SK-N-SH (cell line): ENCODE results near the gene B4GALNT1. TPM values are rescaled to one million over a fixed set of nuclear protein-coding genes. Genes with fewer than 3 reads are reported as not detected.

ENCODE experiments used
- CTCF ChIA-PET: fragments of 300-600, 350-600 bp; formaldehyde crosslinking; extraction: SDS; loops from one replicate; lab custom pipeline; 2021; lab: Yijun Ruan, JAX
- POLR2A ChIA-PET: fragments of 350-600 bp; sonication (Branson Sonifier 250); formaldehyde crosslinking; extraction: SDS; loops from one replicate; lab custom pipeline; 2020; ENCODE audit warnings: antibody characterized with exemption, inconsistent platforms; lab: Yijun Ruan, JAX
- DNase-seq: peaks from one replicate; pipeline ENCODE4 v3.0.0; 2012
- H2AFZ ChIP-seq: fragments of 200-600 bp; sonication (generic); 2 replicates; pipeline ENCODE4 v1.8.1; 2016; ENCODE audit warnings: antibody characterized with exemption, mild to moderate bottlenecking, low read depth
- H3F3A ChIP-seq: fragments of 200-600 bp; sonication (generic); replicated peaks from 2 replicates; pipeline ENCODE3; 2016; ENCODE audit warnings: antibody characterized with exemption, mild to moderate bottlenecking; ENCODE audit not compliant: insufficient read depth
- H3K27ac ChIP-seq, 2 experiments: fragments of 200-500 bp in 1 of 2; fragments of 200-600 bp in 1 of 2; sonication (Bioruptor generic) in 1 of 2; sonication (generic), shearing (Covaris generic) in 1 of 2; 2 replicates each; pipeline versions ENCODE4 v1.5.1 to v1.6.1; 2014 to 2016; ENCODE audit warnings: low read depth in 2 of 2, inconsistent platforms in 1 of 2, low read length in 1 of 2, mild to moderate bottlenecking in 1 of 2, mixed read lengths in 1 of 2
- H3K27me3 ChIP-seq: fragments of 200-600 bp; sonication (generic), shearing (Covaris generic); 2 replicates; pipeline ENCODE4 v1.6.1; 2016; ENCODE audit warnings: mixed run types; ENCODE audit not compliant: insufficient read depth
- H3K36me3 ChIP-seq, 2 experiments: fragments of 200-500 bp in 1 of 2; fragments of 200-600 bp in 1 of 2; sonication (Bioruptor generic) in 1 of 2; sonication (generic) in 1 of 2; replicated peaks in 1 of 2; 2 replicates each; pipeline versions ENCODE3 to v1.5.1; 2014 to 2016; ENCODE audit warnings: low read length in 1 of 2, mild to moderate bottlenecking in 1 of 2; ENCODE audit not compliant: insufficient read depth in 2 of 2, control insufficient read depth in 1 of 2
- H3K4me1 ChIP-seq, 2 experiments: fragments of 200-500 bp in 1 of 2; fragments of 200-600 bp in 1 of 2; sonication (Bioruptor generic) in 1 of 2; sonication (generic), shearing (Covaris generic) in 1 of 2; 2 replicates each; pipeline versions ENCODE4 v1.5.1 to v1.6.1; 2014 to 2016; ENCODE audit warnings: low read depth in 1 of 2, low read length in 1 of 2, mixed run types in 1 of 2; ENCODE audit not compliant: insufficient read depth in 2 of 2, control insufficient read depth in 1 of 2
- H3K4me2 ChIP-seq: fragments of 200-600 bp; sonication (generic), shearing (Covaris generic); 2 replicates; pipeline ENCODE4 v1.6.1; 2017; ENCODE audit warnings: mixed run types
- H3K4me3 ChIP-seq, 2 experiments: fragments of 200-500 bp in 1 of 2; fragments of 200-600 bp in 1 of 2; sonication (Bioruptor generic) in 1 of 2; sonication (generic), shearing (Covaris generic) in 1 of 2; 2 replicates each; pipeline versions ENCODE4 v1.5.1 to v1.8.1; 2014 to 2016; ENCODE audit warnings: low read depth in 2 of 2, inconsistent platforms in 1 of 2, low read length in 1 of 2, mild to moderate bottlenecking in 1 of 2, mixed read lengths in 1 of 2, moderate library complexity in 1 of 2
- H3K79me2 ChIP-seq: fragments of 200-600 bp; sonication (generic); 2 replicates; pipeline ENCODE4 v1.8.1; 2017; ENCODE audit warnings: mild to moderate bottlenecking; ENCODE audit not compliant: insufficient read depth
- H3K9ac ChIP-seq: fragments of 200-600 bp; sonication (generic); 2 replicates; pipeline ENCODE4 v1.6.1; 2017; ENCODE audit warnings: mixed run types
- H3K9me2 ChIP-seq: fragments of 200-600 bp; sonication (generic); 2 replicates; pipeline ENCODE4 v1.6.1; 2017; ENCODE audit warnings: mixed run types
- H3K9me3 ChIP-seq: fragments of 200-600 bp; sonication (generic); 2 replicates; pipeline ENCODE4 v1.6.1; 2017; ENCODE audit warnings: mixed run types, mild to moderate bottlenecking, moderate library complexity
- H4K20me1 ChIP-seq: fragments of 200-600 bp; sonication (generic); 2 replicates; pipeline ENCODE4 v1.6.1; 2017; ENCODE audit warnings: mild to moderate bottlenecking, mixed run types; ENCODE audit not compliant: insufficient read depth
- ELF1 ChIP-seq: IDR thresholded peaks from 2 replicates; pipeline ENCODE4 v1.4.0; 2012
- NFIC ChIP-seq: IDR thresholded peaks from 2 replicates; pipeline ENCODE4 v1.4.0; 2012; ENCODE audit warnings: borderline replicate concordance
- RAD21 ChIP-seq: IDR thresholded peaks from 2 replicates; pipeline ENCODE4 v1.6.1; 2012; ENCODE audit warnings: mild to moderate bottlenecking, low read length
- TCF12 ChIP-seq: IDR thresholded peaks from 2 replicates; pipeline ENCODE4 v1.4.0; 2012
- TEAD4 ChIP-seq: IDR thresholded peaks from 2 replicates; pipeline ENCODE4 v1.4.0; 2012; ENCODE audit warnings: mild to moderate bottlenecking, borderline replicate concordance; ENCODE audit not compliant: insufficient read depth
- WGBS: methylation state at CpG from one replicate; pipeline ENCODE4 v1.1.6; 2017; ENCODE audit warnings: low lambda C conversion rate; 5-methylcytosine and 5-hydroxymethylcytosine counted together
- polyA plus RNA-seq, 3 experiments: library from polyadenylated mRNA; depleted of rRNA; stranded (reverse); fragments of >200 nt; gene quantifications; 2 replicates each; pipeline ENCODE4 v1.2.3, GENCODE V29; 2012
- TF ChIP-seq, protein P1 (sequence below): fragments of 150-350 bp; IDR thresholded peaks from 2 replicates; pipeline ENCODE4 v1.6.1; 2017; ENCODE audit warnings: antibody characterized with exemption, low read length, low read depth, borderline replicate concordance
- TF ChIP-seq, protein P2 (sequence below): fragments of 200-600 bp; sonication (generic); IDR thresholded peaks from 2 replicates; pipeline ENCODE4 v1.6.1; 2017; ENCODE audit warnings: antibody characterized with exemption, mild to moderate bottlenecking, moderate library complexity
- TF ChIP-seq, protein P3 (sequence below): IDR thresholded peaks from 2 replicates; pipeline ENCODE4 v1.4.0; 2012; ENCODE audit warnings: low read depth, borderline replicate concordance

The B4GALNT1 gene
- polyA plus RNA-seq, 1 of the 3 experiments (the other 2 are of a cell fraction): 5.3 TPM

- H3K79me2 ChIP-seq: no peaks in the 10 kb centered on the region
- POLR2A ChIA-PET: interaction anchor here (0.9 to 1.0 kb wide), 2 partner anchors 20 to 41 kb away, joined by 3 to 5 read pairs; no protein-coding TSS in a partner anchor
- H3K9me2 ChIP-seq: no peaks in the 10 kb centered on the region
- H3K4me1 ChIP-seq: peaks cover 0 to 7% of the 10 kb centered on the region in 2 experiments; a peak in 1 of 4 replicates
- TF ChIP-seq, protein P1, sequence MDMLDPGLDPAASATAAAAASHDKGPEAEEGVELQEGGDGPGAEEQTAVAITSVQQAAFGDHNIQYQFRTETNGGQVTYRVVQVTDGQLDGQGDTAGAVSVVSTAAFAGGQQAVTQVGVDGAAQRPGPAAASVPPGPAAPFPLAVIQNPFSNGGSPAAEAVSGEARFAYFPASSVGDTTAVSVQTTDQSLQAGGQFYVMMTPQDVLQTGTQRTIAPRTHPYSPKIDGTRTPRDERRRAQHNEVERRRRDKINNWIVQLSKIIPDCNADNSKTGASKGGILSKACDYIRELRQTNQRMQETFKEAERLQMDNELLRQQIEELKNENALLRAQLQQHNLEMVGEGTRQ: no peak
- TF ChIP-seq NFIC (no peak), RAD21 (no peak), TEAD4 (no peak), ELF1 (no peak), TCF12 (no peak)
- TF ChIP-seq, protein P2, sequence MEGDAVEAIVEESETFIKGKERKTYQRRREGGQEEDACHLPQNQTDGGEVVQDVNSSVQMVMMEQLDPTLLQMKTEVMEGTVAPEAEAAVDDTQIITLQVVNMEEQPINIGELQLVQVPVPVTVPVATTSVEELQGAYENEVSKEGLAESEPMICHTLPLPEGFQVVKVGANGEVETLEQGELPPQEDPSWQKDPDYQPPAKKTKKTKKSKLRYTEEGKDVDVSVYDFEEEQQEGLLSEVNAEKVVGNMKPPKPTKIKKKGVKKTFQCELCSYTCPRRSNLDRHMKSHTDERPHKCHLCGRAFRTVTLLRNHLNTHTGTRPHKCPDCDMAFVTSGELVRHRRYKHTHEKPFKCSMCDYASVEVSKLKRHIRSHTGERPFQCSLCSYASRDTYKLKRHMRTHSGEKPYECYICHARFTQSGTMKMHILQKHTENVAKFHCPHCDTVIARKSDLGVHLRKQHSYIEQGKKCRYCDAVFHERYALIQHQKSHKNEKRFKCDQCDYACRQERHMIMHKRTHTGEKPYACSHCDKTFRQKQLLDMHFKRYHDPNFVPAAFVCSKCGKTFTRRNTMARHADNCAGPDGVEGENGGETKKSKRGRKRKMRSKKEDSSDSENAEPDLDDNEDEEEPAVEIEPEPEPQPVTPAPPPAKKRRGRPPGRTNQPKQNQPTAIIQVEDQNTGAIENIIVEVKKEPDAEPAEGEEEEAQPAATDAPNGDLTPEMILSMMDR: no peak
- TF ChIP-seq, protein P3, sequence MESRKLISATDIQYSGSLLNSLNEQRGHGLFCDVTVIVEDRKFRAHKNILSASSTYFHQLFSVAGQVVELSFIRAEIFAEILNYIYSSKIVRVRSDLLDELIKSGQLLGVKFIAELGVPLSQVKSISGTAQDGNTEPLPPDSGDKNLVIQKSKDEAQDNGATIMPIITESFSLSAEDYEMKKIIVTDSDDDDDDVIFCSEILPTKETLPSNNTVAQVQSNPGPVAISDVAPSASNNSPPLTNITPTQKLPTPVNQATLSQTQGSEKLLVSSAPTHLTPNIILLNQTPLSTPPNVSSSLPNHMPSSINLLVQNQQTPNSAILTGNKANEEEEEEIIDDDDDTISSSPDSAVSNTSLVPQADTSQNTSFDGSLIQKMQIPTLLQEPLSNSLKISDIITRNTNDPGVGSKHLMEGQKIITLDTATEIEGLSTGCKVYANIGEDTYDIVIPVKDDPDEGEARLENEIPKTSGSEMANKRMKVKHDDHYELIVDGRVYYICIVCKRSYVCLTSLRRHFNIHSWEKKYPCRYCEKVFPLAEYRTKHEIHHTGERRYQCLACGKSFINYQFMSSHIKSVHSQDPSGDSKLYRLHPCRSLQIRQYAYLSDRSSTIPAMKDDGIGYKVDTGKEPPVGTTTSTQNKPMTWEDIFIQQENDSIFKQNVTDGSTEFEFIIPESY: no peak
- no peak overlapping the region for H3K4me2 ChIP-seq
- no peak overlapping the region for H3K9ac ChIP-seq
- CTCF ChIA-PET: interaction anchor here (1.7 to 11.0 kb wide), 4 partner anchors 9 to 41 kb away, joined by 5 to 298 read pairs (median 47); partner anchors contain the start of genes ARHGEF25 and B4GALNT1
- H3K9me3 ChIP-seq: no peaks in the 10 kb centered on the region
- H3K4me3 ChIP-seq: no peak overlapping the region
- H3F3A ChIP-seq: no peaks in the 10 kb centered on the region
- H3K36me3 ChIP-seq: peaks cover 0 to 2% of the 10 kb centered on the region in 2 experiments
- H4K20me1 ChIP-seq: no peaks in the 10 kb centered on the region
- no peak overlapping the region for H3K27ac ChIP-seq
- H2AFZ ChIP-seq: no peak overlapping the region
- DNase-seq: no peak
- 63% methylated on average over 3 of the region's 5 CpGs for WGBS
- no peaks in the 10 kb centered on the region for H3K27me3 ChIP-seq
Observed at GRCh38 chr12:57623811-57624390, 9.1 kb downstream of the B4GALNT1 start.

GRCh38 chr12:57623385-57623784, 9.6 kb downstream of the B4GALNT1 start:
- Histone ChIP-seq H3K4me2 (no peak overlapping the region), H3K36me3 (peaks cover 0 to 2% of the 10 kb centered on the region in 2 experiments), H3K27me3 (no peaks in the 10 kb centered on the region), H3K4me1 (peaks cover 0 to 7% of the 10 kb centered on the region in 2 experiments; a peak in 1 of 4 replicates), H2AFZ (no peak overlapping the region), H4K20me1 (no peaks in the 10 kb centered on the region), H3K9ac (no peak overlapping the region), H3K9me2 (no peaks in the 10 kb centered on the region), H3K9me3 (no peaks in the 10 kb centered on the region), H3K4me3 (no peak overlapping the region), H3K79me2 (no peaks in the 10 kb centered on the region), H3K27ac (no peak overlapping the region), H3F3A (peaks cover 4% of the 10 kb centered on the region)
- TF ChIP-seq TCF12: no peak
- POLR2A ChIA-PET: interaction anchor here (1.0 kb wide), 1 partner anchor 19 kb away, joined by 3 read pairs; no protein-coding TSS in a partner anchor
- WGBS: 90% methylated on average over 2 of the region's 2 CpGs
- CTCF ChIA-PET: interaction anchor here (1.4 to 11.0 kb wide), 5 partner anchors 9 to 161 kb away, joined by 3 to 298 read pairs (median 14); partner anchors contain the start of genes ARHGEF25 and B4GALNT1
- DNase-seq: no peak
